Astrocyte of the cerebellum (primary cell): ENCODE results near the gene PHKB.

Experiments used
- DNase-seq: peaks from one replicate; pipeline ENCODE4 v3.0.0-alpha.2; 2011; ENCODE audit warnings: low read depth
- H3K4me3 ChIP-seq: 2 replicates; pipeline ENCODE4 v1.5.1; 2011; ENCODE audit warnings: mild to moderate bottlenecking, low read depth, low read length, moderate library complexity
- in situ Hi-C: cut with HindIII; loops from 2 replicates; pipeline ENCODE4 v1.10.0; 2017; ENCODE audit warnings: low sequenced_read_pairs
- TF ChIP-seq, protein P1 (sequence below): IDR thresholded peaks from 2 replicates; pipeline ENCODE4 v1.5.1; 2012; ENCODE audit warnings: low read length, low read depth, moderate library complexity, mild to moderate bottlenecking; ENCODE audit errors: missing control alignments

Gene PHKB

GRCh38 chr16:47622451-47623176 is 161.5 kb downstream of the PHKB start:
- in situ Hi-C loops = no loop called here
- TF ChIP-seq, protein P1, sequence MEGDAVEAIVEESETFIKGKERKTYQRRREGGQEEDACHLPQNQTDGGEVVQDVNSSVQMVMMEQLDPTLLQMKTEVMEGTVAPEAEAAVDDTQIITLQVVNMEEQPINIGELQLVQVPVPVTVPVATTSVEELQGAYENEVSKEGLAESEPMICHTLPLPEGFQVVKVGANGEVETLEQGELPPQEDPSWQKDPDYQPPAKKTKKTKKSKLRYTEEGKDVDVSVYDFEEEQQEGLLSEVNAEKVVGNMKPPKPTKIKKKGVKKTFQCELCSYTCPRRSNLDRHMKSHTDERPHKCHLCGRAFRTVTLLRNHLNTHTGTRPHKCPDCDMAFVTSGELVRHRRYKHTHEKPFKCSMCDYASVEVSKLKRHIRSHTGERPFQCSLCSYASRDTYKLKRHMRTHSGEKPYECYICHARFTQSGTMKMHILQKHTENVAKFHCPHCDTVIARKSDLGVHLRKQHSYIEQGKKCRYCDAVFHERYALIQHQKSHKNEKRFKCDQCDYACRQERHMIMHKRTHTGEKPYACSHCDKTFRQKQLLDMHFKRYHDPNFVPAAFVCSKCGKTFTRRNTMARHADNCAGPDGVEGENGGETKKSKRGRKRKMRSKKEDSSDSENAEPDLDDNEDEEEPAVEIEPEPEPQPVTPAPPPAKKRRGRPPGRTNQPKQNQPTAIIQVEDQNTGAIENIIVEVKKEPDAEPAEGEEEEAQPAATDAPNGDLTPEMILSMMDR = no peak
- no peak for DNase-seq
- no peak overlapping the region for H3K4me3 ChIP-seq

DNA sequence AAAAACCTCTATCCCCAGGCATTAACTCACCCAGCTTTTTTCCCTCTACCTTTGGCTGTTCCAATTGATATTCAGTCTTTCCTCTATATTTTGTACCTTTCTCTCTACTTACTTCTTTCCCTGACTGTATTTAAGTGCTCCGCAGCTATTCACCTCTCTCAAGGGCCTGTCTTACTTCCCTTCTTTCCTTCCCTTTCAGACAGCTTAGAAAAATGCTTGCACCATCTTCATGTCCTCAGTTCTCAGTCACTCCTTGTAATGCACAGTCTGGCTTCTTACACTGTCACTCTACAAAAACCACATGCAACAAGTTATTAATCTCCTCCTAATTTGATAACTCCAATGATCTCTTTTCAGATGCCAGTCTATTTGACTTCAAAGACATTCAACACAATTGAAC is 163.4 kb downstream of the PHKB start:
- no peak for DNase-seq
- TF ChIP-seq, protein P1 = no peak
- H3K4me3 ChIP-seq = no peak overlapping the region
- in situ Hi-C loops = no loop called here

DNA sequence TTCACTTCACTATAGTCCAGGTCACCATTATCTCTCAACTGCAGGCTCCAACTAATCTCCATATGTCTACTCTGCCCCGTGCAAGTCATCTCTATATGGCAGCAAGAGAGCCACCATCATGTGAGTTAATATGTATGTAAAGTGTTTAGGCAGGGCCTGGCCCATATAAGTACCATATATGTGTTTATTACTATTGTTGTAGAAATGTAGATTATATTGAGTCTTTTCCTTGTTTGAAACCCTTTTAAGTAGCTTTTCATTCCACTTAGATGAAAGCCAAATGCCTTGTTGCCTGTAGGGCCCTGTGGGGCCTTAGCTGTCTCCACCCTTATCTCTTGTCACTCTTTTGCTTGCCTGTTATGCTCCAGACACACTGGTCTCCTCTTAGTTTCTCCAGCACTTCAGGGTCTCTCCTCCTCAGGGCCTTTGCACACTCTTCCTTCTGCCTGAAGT is 164.0 kb downstream of the PHKB start:
- no peak for DNase-seq
- no peak overlapping the region for H3K4me3 ChIP-seq
- TF ChIP-seq, protein P1 = no peak
- in situ Hi-C loops = no loop called here

- TF ChIP-seq, protein P1 = no peak
- in situ Hi-C loops = no loop called here
- no peak overlapping the region for H3K4me3 ChIP-seq
- no peak for DNase-seq
Measured at GRCh38 chr16:47626246-47626645, 165.1 kb downstream of the PHKB start.

GRCh38 chr16:47627085-47627639 is 166.0 kb downstream of the PHKB start:
- H3K4me3 ChIP-seq = no peak overlapping the region
- in situ Hi-C loops = no loop called here
- no peak for DNase-seq
- TF ChIP-seq, protein P1 = no peak

GRCh38 chr16:47627721-47628120 is 166.6 kb downstream of the PHKB start:
- in situ Hi-C loops = no loop called here
- H3K4me3 ChIP-seq = no peak overlapping the region
- TF ChIP-seq, protein P1 = no peak
- DNase-seq = no peak
